GM04503 (cell line): ENCODE data around the gene SLC35D2.
"Not testable (repeated sequence)": the region's sequence is repeated elsewhere in the genome, so short reads cannot be mapped to it uniquely, and the experiment has no call there.

Experiments
- DNase-seq: peaks from one replicate; pipeline ENCODE4 v3.0.0-alpha.2; 2012; ENCODE audit warnings: low read depth

SLC35D2 gene

GRCh38 chr9:96400132-96400910 lies 16.8 kb upstream of the SLC35D2 start:
- DNase-seq, result no peak

GRCh38 chr9:96399325-96399633 lies 15.8 kb upstream of the SLC35D2 start:
- DNase-seq, result no peak

- DNase-seq, result no peak
These were observed 15.2 kb upstream of the SLC35D2 start for GRCh38 chr9:96398582-96399324.

- DNase-seq, result no peak
These were observed 12.5 kb upstream of the SLC35D2 start for GRCh38 chr9:96395964-96396363.

GRCh38 chr9:96394832-96395496 lies 11.5 kb upstream of the SLC35D2 start:
- no peak for DNase-seq

- no peak for DNase-seq
These were observed 8.8 kb upstream of the SLC35D2 start for GRCh38 chr9:96392263-96392662.

GRCh38 chr9:96391021-96391765 lies 7.7 kb upstream of the SLC35D2 start:
- DNase-seq, result no peak

GRCh38 chr9:96388144-96388543 lies 4.6 kb upstream of the SLC35D2 start:
- DNase-seq, result no peak

- no peak for DNase-seq
These were observed 2.6 kb upstream of the SLC35D2 start for GRCh38 chr9:96386157-96386556.

GRCh38 chr9:96382839-96383164 lies 709 bp downstream of the SLC35D2 start:
- no peak for DNase-seq

GRCh38 chr9:96382175-96382574 lies 1.3 kb downstream of the SLC35D2 start:
- DNase-seq, result no peak

- DNase-seq, result no peak
These were observed 1.8 kb downstream of the SLC35D2 start for GRCh38 chr9:96381696-96382095.

GRCh38 chr9:96381125-96381524 lies 2.4 kb downstream of the SLC35D2 start:
- no peak for DNase-seq

GRCh38 chr9:96379461-96379860 lies 4.0 kb downstream of the SLC35D2 start:
- DNase-seq, result no peak

GRCh38 chr9:96378187-96378586 lies 5.3 kb downstream of the SLC35D2 start:
- no peak for DNase-seq

- DNase-seq, result peak; percentile 60
These were observed 6.3 kb downstream of the SLC35D2 start for GRCh38 chr9:96376891-96377874.

- not testable (repeated sequence) for DNase-seq
These were observed 8.0 kb downstream of the SLC35D2 start for GRCh38 chr9:96375507-96375906.

GRCh38 chr9:96367943-96368342 lies 15.6 kb downstream of the SLC35D2 start:
- no peak for DNase-seq

GRCh38 chr9:96363175-96363967 lies 20.1 kb downstream of the SLC35D2 start:
- DNase-seq, result no peak

- DNase-seq, result not testable (repeated sequence)
These were observed 21.4 kb downstream of the SLC35D2 start for GRCh38 chr9:96362119-96362518.
